ENCODE measurements around the gene MTF2. TPM values are rescaled to one million over a fixed set of nuclear protein-coding genes. Genes with fewer than 3 reads are reported as not detected.

Gene MTF2
- total and polyA plus RNA-seq, 9 of the 15 experiments (the other 6 are each of a cell fraction or from before 2014, with no cell fraction given) = 29.3 to 124 (median 57.7) TPM

DNA sequence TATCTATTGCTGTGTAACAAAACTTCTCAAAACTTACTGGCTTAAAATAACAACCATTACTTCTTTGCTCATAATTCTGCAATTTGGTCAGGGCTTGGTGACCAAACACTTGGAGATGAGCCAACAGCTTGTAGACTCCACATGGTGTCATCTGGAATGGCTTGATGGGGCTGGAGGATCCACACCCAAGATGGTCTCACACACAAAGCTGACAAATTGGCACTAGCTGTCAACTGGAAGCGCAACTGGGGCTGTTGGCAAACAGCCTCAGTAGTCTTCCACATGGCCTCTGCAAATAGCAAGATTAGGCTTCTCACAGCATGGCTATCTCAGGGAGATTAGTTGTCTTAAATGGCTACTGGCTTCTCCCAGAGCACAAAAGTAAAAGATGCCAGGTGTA, 27.1 kb upstream of the MTF2 start (continued):
- TF ChIP-seq AFF4 (CRISPR knock-in tag; IDR thresholded peaks at IDR 0.05) = no peak
- TF ChIP-seq ASH1L (IDR thresholded peaks at IDR 0.05; ENCODE audit: borderline replicate concordance, low read depth, partially characterized antibody) = no peak
- 0 out of 3 replicates have a peak, but pooled peaks of 1 of the 2 experiments have one; percentile 39 for TF ChIP-seq CBX3 (IDR thresholded peaks at IDR 0.05; ENCODE audit: borderline replicate concordance in 1 of 2, low read length in 2 of 2)
- TF ChIP-seq IRF9 (tag; IDR thresholded peaks at IDR 0.05) = no peak

GRCh38 chr1:93056214-93056613, 22.9 kb upstream of the MTF2 start:
- CTCF ChIA-PET (ENCODE audit: low intra/inter-chr PET ratio) = interaction anchor here (0.8 kb wide), 1 partner anchor 35 kb away, joined by 3 read pairs; no protein-coding TSS in a partner anchor
- peak; percentile 21 to 39 (median 28) for DNase-seq (ENCODE audit: extremely low read depth in 1 of 4, low spot score in 3 of 4)
- no peak for ATAC-seq
- Histone ChIP-seq H3K9me1 (ENCODE audit: control insufficient read depth, insufficient read depth, low read length) (no peaks in the 10 kb centered on the region), H3K4me1 (replicated peaks in 1 of 2; ENCODE audit: control insufficient read depth in 2 of 2, insufficient read depth in 2 of 2, low read length in 2 of 2) (peaks cover 0 to 3% of the 10 kb centered on the region in 2 experiments; a peak in 3 of 5 replicates), H3K9ac (ENCODE audit: insufficient read depth in 1 of 2, low read depth in 2 of 2, low read length in 2 of 2) (no peak overlapping the region), H3K4me3 (no peak overlapping the region), H4K20me1 (replicated peaks; ENCODE audit: control insufficient read depth, insufficient read depth, low read length) (no peaks in the 10 kb centered on the region), H3K9me3 (replicated peaks; ENCODE audit: control insufficient read depth, insufficient read depth, low read depth, low read length) (no peaks in the 10 kb centered on the region), H3K27ac (ENCODE audit: extremely low read depth, low read depth, low read length) (no peak overlapping the region), H3K36me3 (ENCODE audit: control insufficient read depth, insufficient read depth, low read length) (no peaks in the 10 kb centered on the region), H3K4me2 (ENCODE audit: insufficient read depth, low read length) (no peak overlapping the region), H3K79me2 (ENCODE audit: control insufficient read depth, insufficient read depth, low read length) (no peaks in the 10 kb centered on the region), H2AFZ (ENCODE audit: low read depth, low read length) (no peak overlapping the region), H3K27me3 (ENCODE audit: control insufficient read depth in 2 of 2, insufficient read depth in 2 of 2, low read length in 2 of 2) (no peaks in the 10 kb centered on the region)
- BruUV-seq (replicated peaks) = no TSS peak
- no peak for FAIRE-seq
- POLR2A ChIA-PET = interaction anchor here (0.8 kb wide), 1 partner anchor 23 kb away, joined by 5 read pairs; the partner anchor contains the start of gene MTF2
- in situ Hi-C loops (cut with MboI) = no loop called here
- 23% methylated on average over 4 of the region's 4 CpGs for WGBS (ENCODE audit: insufficient coverage, low coverage, missing lambda C conversion rate)
- intact Hi-C loops (cut with micrococcal nuclease) = no loop called here
- TF ChIP-seq ZNF77 (CRISPR knock-in tag; IDR thresholded peaks at IDR 0.05) = no peak
- 0 out of 2 replicates have a peak, but pooled peaks have one; percentile 19 for TF ChIP-seq ZNF766 (CRISPR knock-in tag; conservative IDR thresholded peaks at IDR 0.05)
- TF ChIP-seq, protein P1, sequence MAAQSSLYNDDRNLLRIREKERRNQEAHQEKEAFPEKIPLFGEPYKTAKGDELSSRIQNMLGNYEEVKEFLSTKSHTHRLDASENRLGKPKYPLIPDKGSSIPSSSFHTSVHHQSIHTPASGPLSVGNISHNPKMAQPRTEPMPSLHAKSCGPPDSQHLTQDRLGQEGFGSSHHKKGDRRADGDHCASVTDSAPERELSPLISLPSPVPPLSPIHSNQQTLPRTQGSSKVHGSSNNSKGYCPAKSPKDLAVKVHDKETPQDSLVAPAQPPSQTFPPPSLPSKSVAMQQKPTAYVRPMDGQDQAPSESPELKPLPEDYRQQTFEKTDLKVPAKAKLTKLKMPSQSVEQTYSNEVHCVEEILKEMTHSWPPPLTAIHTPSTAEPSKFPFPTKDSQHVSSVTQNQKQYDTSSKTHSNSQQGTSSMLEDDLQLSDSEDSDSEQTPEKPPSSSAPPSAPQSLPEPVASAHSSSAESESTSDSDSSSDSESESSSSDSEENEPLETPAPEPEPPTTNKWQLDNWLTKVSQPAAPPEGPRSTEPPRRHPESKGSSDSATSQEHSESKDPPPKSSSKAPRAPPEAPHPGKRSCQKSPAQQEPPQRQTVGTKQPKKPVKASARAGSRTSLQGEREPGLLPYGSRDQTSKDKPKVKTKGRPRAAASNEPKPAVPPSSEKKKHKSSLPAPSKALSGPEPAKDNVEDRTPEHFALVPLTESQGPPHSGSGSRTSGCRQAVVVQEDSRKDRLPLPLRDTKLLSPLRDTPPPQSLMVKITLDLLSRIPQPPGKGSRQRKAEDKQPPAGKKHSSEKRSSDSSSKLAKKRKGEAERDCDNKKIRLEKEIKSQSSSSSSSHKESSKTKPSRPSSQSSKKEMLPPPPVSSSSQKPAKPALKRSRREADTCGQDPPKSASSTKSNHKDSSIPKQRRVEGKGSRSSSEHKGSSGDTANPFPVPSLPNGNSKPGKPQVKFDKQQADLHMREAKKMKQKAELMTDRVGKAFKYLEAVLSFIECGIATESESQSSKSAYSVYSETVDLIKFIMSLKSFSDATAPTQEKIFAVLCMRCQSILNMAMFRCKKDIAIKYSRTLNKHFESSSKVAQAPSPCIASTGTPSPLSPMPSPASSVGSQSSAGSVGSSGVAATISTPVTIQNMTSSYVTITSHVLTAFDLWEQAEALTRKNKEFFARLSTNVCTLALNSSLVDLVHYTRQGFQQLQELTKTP (IDR thresholded peaks at IDR 0.05; ENCODE audit: low read depth in 1 of 2, partially characterized antibody in 2 of 2) = peak in 1 of 2 experiments; percentile 40
- no peak for TF ChIP-seq GTF2B (IDR thresholded peaks at IDR 0.05; ENCODE audit: extremely low read depth, insufficient read length)
- no peak for TF ChIP-seq SMARCA4 (IDR thresholded peaks at IDR 0.05)

Data from K562 (cell line).